Superior temporal gyrus (tissue), 1 donor: ENCODE data around the gene PAX8.
"Not testable (repeated sequence)": the region's sequence is repeated elsewhere in the genome, so short reads cannot be mapped to it uniquely, and the experiment has no call there.

ENCODE experiments used
- DNase-seq: peaks from one replicate; pipeline ENCODE4 v3.0.0-alpha.2; 2016; ENCODE audit errors: extremely low spot score

Gene PAX8

GRCh38 chr2:113236367-113237159 lies 42.2 kb downstream of the PAX8 start:
- no peak for DNase-seq

DNA sequence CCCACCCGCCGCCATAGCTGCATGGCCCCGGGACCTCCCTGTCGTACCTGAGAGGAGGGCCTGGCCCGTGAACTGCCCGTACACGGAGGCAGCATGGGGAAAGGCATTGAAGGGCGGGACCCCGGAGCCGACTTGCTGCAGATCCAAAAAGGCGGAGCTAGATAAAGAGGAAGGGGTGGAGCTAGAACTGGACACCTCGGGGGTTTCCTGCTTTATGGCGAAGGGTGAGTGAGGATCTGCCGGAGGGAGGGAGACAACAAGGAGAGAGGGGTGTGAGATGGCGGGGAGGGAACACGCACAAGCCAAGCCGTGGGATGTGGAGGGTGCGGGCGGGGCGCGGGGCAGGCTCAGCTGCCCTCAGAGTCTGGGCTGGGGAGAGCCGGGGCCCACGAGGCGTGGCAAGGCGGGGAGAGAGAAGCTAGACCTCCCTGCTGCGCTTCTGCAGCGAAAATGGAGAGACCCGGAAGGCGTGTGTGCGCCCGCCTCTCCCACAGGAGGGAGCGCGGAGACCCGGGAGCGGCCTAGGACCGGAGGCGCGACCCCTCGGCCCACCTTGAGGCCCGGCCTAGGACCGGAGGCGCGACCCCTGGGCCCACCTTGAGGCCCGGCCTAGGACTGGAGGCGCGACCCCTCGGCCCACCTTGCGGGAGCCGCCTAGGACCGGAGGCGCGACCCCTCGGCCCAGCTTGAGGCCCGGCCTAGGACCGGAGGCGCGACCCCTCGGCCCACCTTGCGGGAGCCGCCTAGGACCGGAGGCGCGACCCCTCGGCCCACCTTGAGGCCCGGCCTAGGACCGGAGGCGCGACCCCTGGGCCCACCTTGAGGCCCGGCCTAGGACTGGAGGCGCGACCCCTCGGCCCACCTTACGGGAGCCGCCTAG lies 43.1 kb downstream of the PAX8 start:
- DNase-seq: not testable (repeated sequence)

DNA sequence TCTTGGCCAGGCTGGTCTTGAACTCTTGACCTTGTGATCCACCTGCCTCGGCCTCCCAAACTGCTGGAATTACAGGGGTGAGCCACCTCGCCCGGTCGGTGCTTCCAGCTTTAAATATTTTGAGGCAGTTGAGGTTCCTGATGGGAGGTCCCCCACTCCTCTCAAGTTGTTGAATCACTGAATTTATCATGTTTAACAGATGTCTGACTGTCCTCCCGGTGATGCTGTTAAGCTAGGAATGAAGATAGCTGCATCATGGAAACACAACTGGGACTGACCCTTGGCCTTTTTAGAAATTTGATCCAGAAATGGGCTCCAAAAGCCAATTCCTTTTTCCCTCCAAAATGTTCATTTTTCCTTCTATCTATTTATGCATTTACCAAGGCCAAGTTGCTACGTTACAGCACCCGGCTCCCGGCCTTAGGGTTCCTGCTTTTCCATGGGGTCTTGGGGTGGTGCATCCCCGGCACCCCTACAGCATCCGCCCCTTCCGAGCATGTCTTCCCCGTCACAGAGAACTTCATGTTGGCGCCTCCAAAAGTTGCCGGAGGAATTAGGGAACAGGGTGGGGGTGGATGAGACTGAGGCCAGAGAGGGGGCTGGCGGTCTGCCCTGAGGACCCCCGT lies 43.9 kb downstream of the PAX8 start:
- no peak for DNase-seq

DNA sequence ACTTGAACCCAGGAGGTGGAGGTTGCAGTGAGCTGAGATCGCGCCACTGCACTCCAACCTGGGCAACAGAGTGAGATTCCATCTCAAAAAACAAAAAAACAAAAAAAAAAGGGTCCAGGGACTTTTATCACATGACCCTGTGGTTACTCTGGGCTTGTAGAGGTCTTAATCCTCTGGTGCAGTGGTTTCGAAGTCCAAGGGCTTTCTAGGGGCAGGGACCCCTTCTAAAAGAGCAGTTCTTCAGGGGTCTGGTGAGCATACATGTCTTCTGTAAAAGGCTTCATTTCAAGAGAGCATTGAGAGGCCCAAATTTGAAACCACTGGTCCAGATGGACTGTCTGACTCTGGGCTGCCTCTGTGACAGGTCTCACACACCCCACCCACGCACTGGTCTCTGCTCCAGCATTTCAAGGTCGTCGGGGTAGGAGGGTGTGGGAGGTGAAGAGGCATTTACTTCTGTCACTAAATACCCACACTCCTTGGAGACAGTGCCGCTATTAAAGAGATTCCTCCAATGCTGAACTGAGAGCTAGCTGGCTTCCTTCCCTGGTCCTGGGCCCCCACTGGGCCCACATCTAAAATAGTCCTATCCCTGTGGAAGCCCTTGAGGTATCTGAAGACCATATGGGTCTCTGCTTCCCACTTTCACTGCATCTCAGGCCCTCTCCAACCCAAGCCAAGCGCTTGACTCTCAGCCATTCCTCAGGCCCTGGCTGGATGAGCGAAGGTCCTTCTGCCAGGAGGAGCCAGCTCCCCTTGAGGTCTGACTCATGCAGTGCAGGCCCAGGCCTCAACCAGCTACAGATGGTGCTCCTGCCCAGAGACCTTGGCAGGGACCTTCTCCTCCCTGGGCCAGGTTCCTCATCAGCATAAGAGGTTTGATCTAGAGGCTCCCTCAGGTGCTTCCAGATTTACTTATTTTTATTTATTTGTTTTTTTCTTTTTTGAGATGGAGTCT lies 44.8 kb downstream of the PAX8 start:
- DNase-seq: no peak

- no peak for DNase-seq
Observed at GRCh38 chr2:113232740-113233139, 46.0 kb downstream of the PAX8 start.

DNA sequence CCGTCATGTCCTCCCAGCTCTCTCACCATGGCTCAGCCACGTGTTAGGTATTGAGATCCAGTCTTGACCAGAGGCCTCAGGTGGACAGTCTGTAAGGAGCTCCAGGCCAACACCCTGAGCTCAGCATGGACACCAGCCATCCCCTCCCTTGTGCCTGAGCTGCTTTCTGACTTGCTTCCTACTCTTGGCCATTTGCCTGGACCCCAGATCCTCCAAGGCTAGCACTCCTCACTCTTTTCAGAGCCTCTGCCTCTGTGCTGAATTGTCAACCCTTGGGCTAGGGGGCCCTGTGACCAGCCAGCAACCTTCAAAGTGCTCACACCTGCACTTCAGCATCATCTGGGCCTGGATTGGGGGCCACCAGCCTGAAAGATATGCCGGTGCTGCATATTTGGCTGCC lies 46.6 kb downstream of the PAX8 start:
- no peak for DNase-seq

- no peak for DNase-seq
Observed at GRCh38 chr2:113231064-113231463, 47.7 kb downstream of the PAX8 start.

DNA sequence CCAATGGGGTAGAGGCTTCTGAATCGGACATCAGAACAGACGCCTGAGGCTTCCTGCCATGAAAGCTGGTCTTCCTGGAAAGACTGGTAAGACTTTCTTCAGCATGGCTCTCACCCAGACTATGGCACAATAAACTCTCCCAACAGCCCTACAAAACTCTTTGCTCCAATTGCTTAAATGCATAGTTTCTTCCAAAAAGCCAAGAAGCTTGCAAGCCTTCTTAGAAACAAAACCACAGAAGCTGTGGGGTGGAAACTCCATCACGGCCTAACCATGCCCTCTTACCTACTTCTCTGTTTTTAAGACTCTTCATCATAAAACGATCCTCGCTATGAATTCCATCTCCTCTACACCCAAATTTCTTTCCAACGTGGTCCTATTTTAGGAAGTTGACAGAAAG lies 48.2 kb downstream of the PAX8 start:
- no peak for DNase-seq

DNA sequence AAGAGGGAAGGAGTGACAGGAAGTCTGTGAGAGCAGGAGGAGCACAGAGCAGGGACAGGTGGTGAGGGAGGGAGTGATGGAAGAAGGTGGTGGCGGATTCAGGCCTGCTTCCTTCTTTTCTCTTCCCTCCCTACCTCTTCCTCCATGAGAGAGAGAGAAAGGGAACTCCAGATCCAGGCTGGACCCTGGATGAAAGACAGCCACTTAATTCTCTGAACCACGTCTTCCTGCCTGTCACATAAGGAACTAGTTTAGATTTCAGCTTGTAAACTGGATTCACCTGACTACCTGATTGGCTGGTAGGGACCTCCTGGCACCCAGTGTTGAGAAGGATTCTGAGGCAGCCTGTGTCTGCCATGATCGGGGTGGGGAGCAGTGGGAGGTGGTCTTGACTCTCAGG lies 48.9 kb downstream of the PAX8 start:
- DNase-seq: no peak

- DNase-seq: no peak
Observed at GRCh38 chr2:113228991-113229716, 49.6 kb downstream of the PAX8 start.

- DNase-seq: no peak
Observed at GRCh38 chr2:113228351-113228750, 50.4 kb downstream of the PAX8 start.

DNA sequence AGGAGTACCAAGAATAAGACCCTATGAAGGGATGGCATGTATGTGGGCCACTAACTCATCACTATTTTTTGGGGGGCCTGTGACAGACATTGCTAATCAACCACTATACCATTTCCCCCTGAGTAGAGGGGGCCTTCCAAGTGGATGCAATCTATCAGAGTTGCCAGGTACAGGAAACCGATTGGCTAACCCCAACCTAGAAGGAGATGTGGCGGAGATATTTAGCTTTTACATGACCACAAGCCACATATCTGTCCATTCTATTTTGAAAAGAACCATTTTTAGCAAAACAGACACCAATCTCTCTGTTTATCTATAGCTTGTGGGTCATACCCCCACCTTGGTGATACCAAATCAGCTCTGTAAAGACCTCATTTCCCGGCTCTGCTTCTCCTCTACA lies 51.0 kb downstream of the PAX8 start:
- no peak for DNase-seq

GRCh38 chr2:113227290-113227689 lies 51.4 kb downstream of the PAX8 start:
- DNase-seq: no peak

GRCh38 chr2:113226462-113226861 lies 52.3 kb downstream of the PAX8 start:
- DNase-seq: no peak

GRCh38 chr2:113225263-113226259 lies 53.2 kb downstream of the PAX8 start:
- DNase-seq: no peak

GRCh38 chr2:113224647-113225236 lies 54.0 kb downstream of the PAX8 start:
- DNase-seq: no peak

GRCh38 chr2:113223813-113224212 lies 54.9 kb downstream of the PAX8 start:
- DNase-seq: no peak

- DNase-seq: no peak
Observed at GRCh38 chr2:113221846-113222245, 56.9 kb downstream of the PAX8 start.
